GM19467 (cell line): ENCODE data around the gene FARP1.
"Not testable (repeated sequence)": the region's sequence is repeated elsewhere in the genome, so short reads cannot be mapped to it uniquely, and the experiment has no call there.

Experiments
- ATAC-seq: cut with Tn5 transposase; IDR thresholded peaks from one replicate; pipeline ENCODE4 v1.9.1; 2021; ENCODE audit warnings: mild to moderate bottlenecking, moderate library complexity; ENCODE audit not compliant: unreplicated experiment

FARP1 gene

GRCh38 chr13:98224557-98224956, 81.7 kb downstream of the FARP1 start:
- no peak for ATAC-seq

DNA sequence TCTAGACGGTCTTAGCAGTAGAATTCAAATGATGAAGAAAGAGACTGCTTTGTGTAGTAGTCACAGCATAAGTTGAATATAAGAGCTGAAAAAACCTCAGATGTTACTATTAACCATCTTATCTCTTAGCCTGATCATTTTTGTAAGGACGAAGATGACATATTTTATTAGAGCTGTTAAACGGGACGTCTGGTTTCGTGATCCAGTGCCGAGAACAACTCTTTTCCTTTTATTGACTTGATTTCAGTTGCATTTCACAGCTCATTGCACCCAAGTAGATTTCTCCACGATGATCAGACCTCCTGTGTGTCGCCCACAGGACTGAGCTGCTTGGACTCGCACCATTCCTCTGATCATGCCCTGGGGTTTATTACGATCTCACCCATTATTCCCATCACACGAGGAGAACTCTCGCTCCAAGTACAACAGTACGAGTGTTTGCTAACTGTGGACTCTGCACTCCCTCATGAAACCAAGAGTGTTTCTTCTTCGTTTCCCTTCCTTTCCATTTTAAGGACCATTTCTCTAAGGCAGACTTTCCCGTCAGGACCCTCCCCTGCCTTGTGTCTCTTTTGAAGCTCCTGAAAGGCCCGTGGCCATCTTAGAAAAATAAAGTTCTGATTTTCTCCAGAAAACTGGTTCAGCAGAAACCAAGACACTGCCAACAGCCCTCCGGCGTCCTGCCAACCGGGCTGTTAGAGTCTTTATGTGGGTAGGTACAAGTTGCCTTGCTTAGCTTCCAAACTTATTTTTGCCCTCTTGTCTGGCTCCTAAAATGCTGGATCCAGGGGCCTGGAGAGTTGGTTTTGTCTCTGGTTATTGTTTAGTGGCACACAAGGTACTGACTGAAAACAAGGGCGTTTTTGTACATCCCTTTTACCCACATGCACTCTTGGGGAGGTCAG, 82.4 kb downstream of the FARP1 start:
- no peak for ATAC-seq

- no peak for ATAC-seq
These were observed 83.6 kb downstream of the FARP1 start for GRCh38 chr13:98226496-98226895.

- ATAC-seq: no peak
These were observed 85.9 kb downstream of the FARP1 start for GRCh38 chr13:98228661-98229341.

GRCh38 chr13:98230762-98231161, 87.9 kb downstream of the FARP1 start:
- ATAC-seq: not testable (repeated sequence)

DNA sequence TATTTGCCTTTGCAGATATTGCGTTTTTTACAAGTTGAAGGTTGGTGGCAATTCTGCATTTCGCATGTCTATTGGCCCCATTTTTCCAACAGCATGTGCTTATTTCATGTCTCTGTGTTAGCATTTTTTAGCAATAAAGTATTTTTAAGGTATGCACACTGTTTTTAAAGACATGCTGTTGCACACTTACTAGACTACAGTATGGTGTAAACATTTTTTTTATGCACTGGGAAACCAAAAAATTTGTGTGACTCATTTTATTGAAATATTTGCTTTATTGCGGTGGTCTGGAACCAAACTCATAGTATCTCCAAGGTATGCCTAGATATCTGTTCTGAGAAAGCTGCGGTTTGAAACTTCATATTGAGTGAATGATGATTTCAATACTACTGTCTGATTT, 89.6 kb downstream of the FARP1 start:
- no peak for ATAC-seq

GRCh38 chr13:98233127-98233526, 90.2 kb downstream of the FARP1 start:
- no peak for ATAC-seq

DNA sequence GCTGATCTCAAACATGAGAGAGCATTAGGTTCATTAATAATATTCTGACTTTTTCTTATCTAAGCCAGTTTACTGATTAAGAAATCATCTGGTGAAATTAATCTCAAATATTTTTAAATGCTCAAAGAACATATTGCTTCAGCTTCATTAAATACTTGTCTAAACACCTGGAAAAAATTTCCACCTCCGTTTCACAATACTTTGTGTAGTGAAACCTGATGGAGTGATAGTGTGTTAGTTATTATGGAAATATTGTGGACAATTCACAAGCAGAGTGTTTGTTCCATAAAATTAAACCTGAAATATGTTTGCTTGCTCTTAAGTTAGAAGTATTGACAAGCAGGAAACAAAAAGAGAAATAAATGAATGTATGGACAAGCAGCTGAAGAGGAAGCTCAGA, 91.5 kb downstream of the FARP1 start:
- ATAC-seq: no peak

- ATAC-seq: no peak
These were observed 93.3 kb downstream of the FARP1 start for GRCh38 chr13:98236197-98236596.

DNA sequence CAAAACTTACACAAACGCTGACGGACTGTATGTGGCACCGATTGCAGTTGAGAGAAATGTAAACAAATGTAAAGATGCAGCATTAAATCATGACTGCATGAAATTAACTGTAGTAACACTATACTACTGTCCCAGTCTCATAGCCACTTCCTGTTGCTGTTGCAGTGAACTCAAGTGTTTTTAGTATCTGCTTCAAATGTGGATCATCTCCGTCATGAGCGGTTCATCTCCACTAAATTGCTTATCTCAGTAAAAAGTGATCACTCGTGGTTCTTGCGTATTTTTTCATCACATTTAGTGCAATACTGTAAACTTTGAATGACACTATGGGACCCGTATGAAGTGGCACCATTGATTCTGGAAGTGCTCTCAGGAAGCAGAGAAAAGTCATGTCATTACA, 94.4 kb downstream of the FARP1 start:
- ATAC-seq: no peak

- ATAC-seq: no peak
These were observed 96.5 kb downstream of the FARP1 start for GRCh38 chr13:98239162-98240076.

- no peak for ATAC-seq
These were observed 97.2 kb downstream of the FARP1 start for GRCh38 chr13:98240135-98240534.

GRCh38 chr13:98240974-98241373, 98.1 kb downstream of the FARP1 start:
- ATAC-seq: no peak

- ATAC-seq: no peak
These were observed 99.1 kb downstream of the FARP1 start for GRCh38 chr13:98241976-98242375.

- ATAC-seq: no peak
These were observed 99.5 kb downstream of the FARP1 start for GRCh38 chr13:98242403-98242802.

DNA sequence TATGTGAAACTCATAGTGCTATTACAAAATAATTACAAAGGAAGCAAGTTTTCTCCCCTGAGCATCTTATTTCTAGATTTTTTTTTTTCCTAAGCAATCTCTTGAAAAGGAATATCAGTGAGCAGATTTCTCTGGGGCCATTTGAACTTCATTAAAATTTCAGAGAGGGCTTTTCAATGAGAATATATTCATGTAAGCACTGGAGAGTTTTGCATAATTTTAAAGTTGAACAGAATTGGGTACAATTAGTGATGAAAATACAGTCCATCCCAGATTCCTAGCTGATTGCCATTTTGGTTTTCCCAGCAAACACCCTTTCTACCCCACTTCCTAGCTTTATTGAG, 101.0 kb downstream of the FARP1 start:
- no peak for ATAC-seq

GRCh38 chr13:98246538-98247172, 103.8 kb downstream of the FARP1 start:
- ATAC-seq: no peak

- no peak for ATAC-seq
These were observed 108.8 kb downstream of the FARP1 start for GRCh38 chr13:98251708-98252107.

- no peak for ATAC-seq
These were observed 110.1 kb downstream of the FARP1 start for GRCh38 chr13:98252931-98253470.

- no peak for ATAC-seq
These were observed 110.6 kb downstream of the FARP1 start for GRCh38 chr13:98253526-98253925.

GRCh38 chr13:98254513-98254912, 111.6 kb downstream of the FARP1 start:
- ATAC-seq: no peak
